GM23338 (cell line): Measurements from ENCODE around the gene CEP70. TPM values are rescaled to one million over a fixed set of nuclear protein-coding genes. Genes with fewer than 3 reads are reported as not detected.

Experiments
- ATAC-seq: fragments of 200-7000 bp; cut with Tn5 transposase; 3 replicates; pipeline ENCODE4 v1.9.1; 2020
- DNase-seq: peaks from one replicate; pipeline ENCODE4 v3.0.0-alpha.2; 2015; ENCODE audit warnings: low spot score
- H2AFZ ChIP-seq: fragments of 200-600 bp; sonication (generic); 2 replicates; pipeline ENCODE4 v1.8.0; 2016; ENCODE audit warnings: antibody characterized with exemption, mild to moderate bottlenecking, moderate library complexity
- H3F3A ChIP-seq: fragments of 200-600 bp; sonication (generic); replicated peaks from 2 replicates; pipeline ENCODE4 v1.8.0; 2017; ENCODE audit warnings: antibody characterized with exemption, mixed run types, low read depth
- H3K27ac ChIP-seq: fragments of 200-600 bp; sonication (generic); 2 replicates; pipeline ENCODE4 v1.6.1; 2016; ENCODE audit warnings: low read depth
- H3K27me3 ChIP-seq: fragments of 200-600 bp; sonication (generic); 2 replicates; pipeline ENCODE4 v1.8.0; 2016; ENCODE audit warnings: mild to moderate bottlenecking, mixed run types, moderate library complexity; ENCODE audit not compliant: insufficient read depth
- H3K36me3 ChIP-seq: fragments of 200-600 bp; sonication (generic); 2 replicates; pipeline ENCODE4 v1.8.0; 2016; ENCODE audit warnings: mild to moderate bottlenecking; ENCODE audit not compliant: insufficient read depth
- H3K4me1 ChIP-seq: fragments of 200-600 bp; sonication (generic); 2 replicates; pipeline ENCODE4 v1.8.0; 2016; ENCODE audit warnings: mild to moderate bottlenecking, moderate library complexity; ENCODE audit not compliant: insufficient read depth
- H3K4me2 ChIP-seq: fragments of 200-600 bp; sonication (generic); 2 replicates; pipeline ENCODE4 v1.7.1; 2017; ENCODE audit warnings: mixed run types
- H3K4me3 ChIP-seq: fragments of 200-600 bp; sonication (generic); 2 replicates; pipeline ENCODE4 v1.6.1; 2016; ENCODE audit warnings: mixed run types
- H3K79me2 ChIP-seq: fragments of 200-600 bp; sonication (generic); replicated peaks from 2 replicates; pipeline ENCODE4 v1.8.0; 2017; ENCODE audit warnings: mild to moderate bottlenecking; ENCODE audit not compliant: insufficient read depth
- H3K9me2 ChIP-seq: fragments of 200-600 bp; sonication (generic); 2 replicates; pipeline ENCODE4 v1.8.0; 2017; ENCODE audit not compliant: insufficient read depth
- H4K20me1 ChIP-seq: fragments of 200-600 bp; sonication (generic); replicated peaks from 2 replicates; pipeline ENCODE4 v1.8.0; 2017; ENCODE audit warnings: mild to moderate bottlenecking; ENCODE audit not compliant: insufficient read depth
- H3K27ac Mint-ChIP-seq: 2 replicates; pipeline ENCODE4 v1.8.0; 2020; ENCODE audit warnings: inconsistent platforms, mild to moderate bottlenecking, moderate library complexity, mixed read lengths
- H3K27me3 Mint-ChIP-seq: 3 replicates; pipeline ENCODE4 v1.8.0; 2022; ENCODE audit warnings: low read depth, mild to moderate bottlenecking, moderate library complexity, mixed read lengths, inconsistent platforms; ENCODE audit not compliant: insufficient read depth, poor library complexity
- H3K36me3 Mint-ChIP-seq: 3 replicates; pipeline ENCODE4 v1.8.0; 2021; ENCODE audit warnings: low read depth, mild to moderate bottlenecking, inconsistent platforms, moderate library complexity, mixed read lengths
- H3K4me1 Mint-ChIP-seq: 3 replicates; pipeline ENCODE4 v1.8.0; 2020; ENCODE audit warnings: mild to moderate bottlenecking, inconsistent platforms, mixed read lengths
- H3K4me3 Mint-ChIP-seq: 3 replicates; pipeline ENCODE4 v1.8.0; 2021; ENCODE audit warnings: moderate library complexity, mild to moderate bottlenecking, inconsistent platforms, mixed read lengths
- H3K9me3 Mint-ChIP-seq: 3 replicates; pipeline ENCODE4 v1.8.0; 2020; ENCODE audit warnings: moderate library complexity, mild to moderate bottlenecking, inconsistent platforms, mixed read lengths
- CREB1 ChIP-seq: fragments of 250-450 bp; sonication (Bioruptor Pico); IDR thresholded peaks from 2 replicates; pipeline ENCODE4 v1.5.0; 2020; ENCODE audit warnings: low read depth, mild to moderate bottlenecking, moderate library complexity
- EZH2 ChIP-seq: fragments of 200-600 bp; sonication (generic); IDR thresholded peaks from one replicate; pipeline ENCODE4 v1.8.0; 2017; ENCODE audit warnings: antibody characterized with exemption, mild to moderate bottlenecking, low read depth; ENCODE audit not compliant: unreplicated experiment
- EZH2phosphoT487 ChIP-seq: fragments of 200-600 bp; sonication (generic); IDR thresholded peaks from one replicate; pipeline ENCODE4 v1.8.1; 2018; ENCODE audit warnings: antibody characterized with exemption; ENCODE audit not compliant: unreplicated experiment
- NANOG ChIP-seq: IDR thresholded peaks from 2 replicates; pipeline ENCODE4 v1.6.1; 2016; ENCODE audit warnings: antibody characterized with exemption, borderline replicate concordance
- POLR2AphosphoS5 ChIP-seq: IDR thresholded peaks from 2 replicates; pipeline ENCODE4 v1.6.1; 2016; ENCODE audit warnings: antibody characterized with exemption, low read depth
- STAT1 ChIP-seq: IDR thresholded peaks from one replicate; pipeline ENCODE4 v1.6.1; 2016; ENCODE audit warnings: antibody characterized with exemption; ENCODE audit not compliant: unreplicated experiment
- ZNF114 ChIP-seq: fragments of 250-450 bp; sonication (Bioruptor Pico); IDR thresholded peaks from 2 replicates; pipeline ENCODE4 v1.5.0; 2020; ENCODE audit warnings: mild to moderate bottlenecking, moderate library complexity
- ZNF331 ChIP-seq: fragments of 250-450 bp; sonication (Bioruptor Pico); IDR thresholded peaks from 2 replicates; pipeline ENCODE4 v1.5.0; 2020; ENCODE audit warnings: low read depth, mild to moderate bottlenecking, moderate library complexity
- polyA plus RNA-seq: library from polyadenylated mRNA; unstranded; fragments of >200 nt; fragmentation: Nextera tagmentation; extraction: Ambion mirVana; gene quantifications from 2 replicates; pipeline ENCODE4 v1.2.1, GENCODE V29; 2016
- total RNA-seq: library from RNA; depleted of rRNA; stranded (reverse); fragments of >200 nt; shearing (Covaris generic); gene quantifications from 2 replicates; pipeline ENCODE4 v1.2.3, GENCODE V29; 2014
- TF ChIP-seq, protein P1 (sequence below): IDR thresholded peaks from 2 replicates; pipeline ENCODE4 v1.6.1; 2016; ENCODE audit warnings: antibody characterized with exemption
- TF ChIP-seq, protein P2 (sequence below): fragments of 250-450 bp; sonication (Bioruptor Pico); IDR thresholded peaks from 2 replicates; pipeline ENCODE4 v1.5.0; 2020; ENCODE audit warnings: mild to moderate bottlenecking, moderate library complexity
- TF ChIP-seq, protein P3 (sequence below), 2 experiments: fragments of 200-600 bp in 1 of 2; sonication (generic) in 1 of 2; conservative IDR thresholded peaks; 2 replicates each; pipeline versions ENCODE4 v1.5.1 to v1.6.1; 2016 to 2017; ENCODE audit warnings: antibody characterized with exemption in 2 of 2, low read depth in 2 of 2, mild to moderate bottlenecking in 2 of 2, moderate library complexity in 1 of 2

Gene CEP70
- total and polyA plus RNA-seq, 2 experiments from 2014 or later = 28.8 to 31.4 TPM

DNA sequence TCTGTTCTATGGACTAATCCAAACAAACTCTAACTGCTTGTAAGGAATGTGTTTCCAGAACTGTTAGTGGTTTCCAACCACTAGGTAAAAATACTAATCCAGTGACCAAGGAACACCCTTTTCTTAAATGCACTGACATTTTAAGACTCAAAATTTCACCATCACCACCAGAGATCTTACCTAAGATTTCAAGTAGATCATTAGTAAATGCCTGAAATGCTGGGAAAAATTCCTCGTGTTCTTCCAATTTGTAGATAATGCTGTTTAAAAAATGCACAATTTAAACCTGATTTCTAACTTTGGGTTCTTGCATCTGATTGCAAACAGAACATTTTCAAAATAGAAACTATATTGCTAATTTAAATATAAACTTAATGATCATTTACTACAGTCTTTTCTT, 96.2 kb downstream of the CEP70 start (continued):
- TF ChIP-seq, protein P1, sequence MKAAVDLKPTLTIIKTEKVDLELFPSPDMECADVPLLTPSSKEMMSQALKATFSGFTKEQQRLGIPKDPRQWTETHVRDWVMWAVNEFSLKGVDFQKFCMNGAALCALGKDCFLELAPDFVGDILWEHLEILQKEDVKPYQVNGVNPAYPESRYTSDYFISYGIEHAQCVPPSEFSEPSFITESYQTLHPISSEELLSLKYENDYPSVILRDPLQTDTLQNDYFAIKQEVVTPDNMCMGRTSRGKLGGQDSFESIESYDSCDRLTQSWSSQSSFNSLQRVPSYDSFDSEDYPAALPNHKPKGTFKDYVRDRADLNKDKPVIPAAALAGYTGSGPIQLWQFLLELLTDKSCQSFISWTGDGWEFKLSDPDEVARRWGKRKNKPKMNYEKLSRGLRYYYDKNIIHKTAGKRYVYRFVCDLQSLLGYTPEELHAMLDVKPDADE = no peak
- no peak for TF ChIP-seq NANOG
- no peak for TF ChIP-seq ZNF114 (CRISPR knock-in tag)
- TF ChIP-seq ZNF331 (CRISPR knock-in tag) = no peak
- TF ChIP-seq CREB1 (CRISPR knock-in tag) = no peak
- no peak for TF ChIP-seq EZH2phosphoT487
- no peak for TF ChIP-seq STAT1
- TF ChIP-seq, protein P2, sequence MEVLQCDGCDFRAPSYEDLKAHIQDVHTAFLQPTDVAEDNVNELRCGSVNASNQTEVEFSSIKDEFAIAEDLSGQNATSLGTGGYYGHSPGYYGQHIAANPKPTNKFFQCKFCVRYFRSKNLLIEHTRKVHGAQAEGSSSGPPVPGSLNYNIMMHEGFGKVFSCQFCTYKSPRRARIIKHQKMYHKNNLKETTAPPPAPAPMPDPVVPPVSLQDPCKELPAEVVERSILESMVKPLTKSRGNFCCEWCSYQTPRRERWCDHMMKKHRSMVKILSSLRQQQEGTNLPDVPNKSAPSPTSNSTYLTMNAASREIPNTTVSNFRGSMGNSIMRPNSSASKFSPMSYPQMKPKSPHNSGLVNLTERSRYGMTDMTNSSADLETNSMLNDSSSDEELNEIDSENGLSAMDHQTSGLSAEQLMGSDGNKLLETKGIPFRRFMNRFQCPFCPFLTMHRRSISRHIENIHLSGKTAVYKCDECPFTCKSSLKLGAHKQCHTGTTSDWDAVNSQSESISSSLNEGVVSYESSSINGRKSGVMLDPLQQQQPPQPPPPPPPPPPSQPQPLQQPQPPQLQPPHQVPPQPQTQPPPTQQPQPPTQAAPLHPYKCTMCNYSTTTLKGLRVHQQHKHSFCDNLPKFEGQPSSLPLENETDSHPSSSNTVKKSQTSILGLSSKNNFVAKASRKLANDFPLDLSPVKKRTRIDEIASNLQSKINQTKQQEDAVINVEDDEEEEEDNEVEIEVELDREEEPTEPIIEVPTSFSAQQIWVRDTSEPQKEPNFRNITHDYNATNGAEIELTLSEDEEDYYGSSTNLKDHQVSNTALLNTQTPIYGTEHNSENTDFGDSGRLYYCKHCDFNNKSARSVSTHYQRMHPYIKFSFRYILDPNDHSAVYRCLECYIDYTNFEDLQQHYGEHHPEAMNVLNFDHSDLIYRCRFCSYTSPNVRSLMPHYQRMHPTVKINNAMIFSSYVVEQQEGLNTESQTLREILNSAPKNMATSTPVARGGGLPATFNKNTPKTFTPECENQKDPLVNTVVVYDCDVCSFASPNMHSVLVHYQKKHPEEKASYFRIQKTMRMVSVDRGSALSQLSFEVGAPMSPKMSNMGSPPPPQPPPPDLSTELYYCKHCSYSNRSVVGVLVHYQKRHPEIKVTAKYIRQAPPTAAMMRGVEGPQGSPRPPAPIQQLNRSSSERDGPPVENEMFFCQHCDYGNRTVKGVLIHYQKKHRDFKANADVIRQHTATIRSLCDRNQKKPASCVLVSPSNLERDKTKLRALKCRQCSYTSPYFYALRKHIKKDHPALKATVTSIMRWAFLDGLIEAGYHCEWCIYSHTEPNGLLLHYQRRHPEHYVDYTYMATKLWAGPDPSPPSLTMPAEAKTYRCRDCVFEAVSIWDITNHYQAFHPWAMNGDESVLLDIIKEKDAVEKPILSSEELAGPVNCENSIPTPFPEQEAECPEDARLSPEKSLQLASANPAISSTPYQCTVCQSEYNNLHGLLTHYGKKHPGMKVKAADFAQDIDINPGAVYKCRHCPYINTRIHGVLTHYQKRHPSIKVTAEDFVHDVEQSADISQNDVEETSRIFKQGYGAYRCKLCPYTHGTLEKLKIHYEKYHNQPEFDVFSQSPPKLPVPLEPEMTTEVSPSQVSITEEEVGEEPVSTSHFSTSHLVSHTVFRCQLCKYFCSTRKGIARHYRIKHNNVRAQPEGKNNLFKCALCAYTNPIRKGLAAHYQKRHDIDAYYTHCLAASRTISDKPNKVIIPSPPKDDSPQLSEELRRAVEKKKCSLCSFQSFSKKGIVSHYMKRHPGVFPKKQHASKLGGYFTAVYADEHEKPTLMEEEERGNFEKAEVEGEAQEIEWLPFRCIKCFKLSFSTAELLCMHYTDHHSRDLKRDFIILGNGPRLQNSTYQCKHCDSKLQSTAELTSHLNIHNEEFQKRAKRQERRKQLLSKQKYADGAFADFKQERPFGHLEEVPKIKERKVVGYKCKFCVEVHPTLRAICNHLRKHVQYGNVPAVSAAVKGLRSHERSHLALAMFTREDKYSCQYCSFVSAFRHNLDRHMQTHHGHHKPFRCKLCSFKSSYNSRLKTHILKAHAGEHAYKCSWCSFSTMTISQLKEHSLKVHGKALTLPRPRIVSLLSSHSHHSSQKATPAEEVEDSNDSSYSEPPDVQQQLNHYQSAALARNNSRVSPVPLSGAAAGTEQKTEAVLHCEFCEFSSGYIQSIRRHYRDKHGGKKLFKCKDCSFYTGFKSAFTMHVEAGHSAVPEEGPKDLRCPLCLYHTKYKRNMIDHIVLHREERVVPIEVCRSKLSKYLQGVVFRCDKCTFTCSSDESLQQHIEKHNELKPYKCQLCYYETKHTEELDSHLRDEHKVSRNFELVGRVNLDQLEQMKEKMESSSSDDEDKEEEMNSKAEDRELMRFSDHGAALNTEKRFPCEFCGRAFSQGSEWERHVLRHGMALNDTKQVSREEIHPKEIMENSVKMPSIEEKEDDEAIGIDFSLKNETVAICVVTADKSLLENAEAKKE = no peak

DNA sequence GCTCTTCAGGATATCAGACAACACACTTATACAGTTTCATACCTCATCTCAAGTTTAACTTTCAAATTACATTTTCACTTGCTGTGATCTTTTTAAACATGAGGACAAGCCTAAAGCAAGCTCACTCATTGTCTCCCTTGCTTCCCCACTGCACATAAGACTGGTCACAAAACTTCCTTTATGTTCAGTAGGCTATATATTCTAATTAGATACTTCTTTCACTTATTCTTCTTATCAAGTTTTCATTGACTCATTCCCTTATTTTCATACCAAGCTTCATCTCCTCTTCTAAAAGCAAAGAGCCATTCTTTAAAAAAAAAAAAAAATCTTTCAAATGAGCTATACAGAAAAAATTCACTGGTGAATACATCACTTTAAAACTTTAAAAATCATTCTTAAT, 97.0 kb downstream of the CEP70 start:
- no peaks in the 10 kb centered on the region for H3K27me3 Mint-ChIP-seq
- H3K27ac Mint-ChIP-seq = no peak overlapping the region; the same call in 1 of the 2 replicates
- Histone ChIP-seq H3K4me3 (no peak overlapping the region), H3K27ac (no peak overlapping the region), H4K20me1 (no peaks in the 10 kb centered on the region), H2AFZ (no peak overlapping the region), H3K4me2 (no peak overlapping the region), H3K9me2 (no peaks in the 10 kb centered on the region), H3K4me1 (0 out of 2 replicates have a peak, but pooled peaks cover 7% of the 10 kb centered on the region), H3K79me2 (no peaks in the 10 kb centered on the region), H3K27me3 (no peaks in the 10 kb centered on the region), H3F3A (no peaks in the 10 kb centered on the region), H3K36me3 (no peaks in the 10 kb centered on the region)
- TF ChIP-seq EZH2phosphoT487 (no peak), EZH2 (no peak), POLR2AphosphoS5 (no peak), ZNF331 (CRISPR knock-in tag) (no peak), ZNF114 (CRISPR knock-in tag) (no peak)
- TF ChIP-seq, protein P3, sequence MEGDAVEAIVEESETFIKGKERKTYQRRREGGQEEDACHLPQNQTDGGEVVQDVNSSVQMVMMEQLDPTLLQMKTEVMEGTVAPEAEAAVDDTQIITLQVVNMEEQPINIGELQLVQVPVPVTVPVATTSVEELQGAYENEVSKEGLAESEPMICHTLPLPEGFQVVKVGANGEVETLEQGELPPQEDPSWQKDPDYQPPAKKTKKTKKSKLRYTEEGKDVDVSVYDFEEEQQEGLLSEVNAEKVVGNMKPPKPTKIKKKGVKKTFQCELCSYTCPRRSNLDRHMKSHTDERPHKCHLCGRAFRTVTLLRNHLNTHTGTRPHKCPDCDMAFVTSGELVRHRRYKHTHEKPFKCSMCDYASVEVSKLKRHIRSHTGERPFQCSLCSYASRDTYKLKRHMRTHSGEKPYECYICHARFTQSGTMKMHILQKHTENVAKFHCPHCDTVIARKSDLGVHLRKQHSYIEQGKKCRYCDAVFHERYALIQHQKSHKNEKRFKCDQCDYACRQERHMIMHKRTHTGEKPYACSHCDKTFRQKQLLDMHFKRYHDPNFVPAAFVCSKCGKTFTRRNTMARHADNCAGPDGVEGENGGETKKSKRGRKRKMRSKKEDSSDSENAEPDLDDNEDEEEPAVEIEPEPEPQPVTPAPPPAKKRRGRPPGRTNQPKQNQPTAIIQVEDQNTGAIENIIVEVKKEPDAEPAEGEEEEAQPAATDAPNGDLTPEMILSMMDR (conservative IDR thresholded peaks at IDR 0.05; ENCODE audit: low read depth in 2 of 2) = no peak
- DNase-seq = no peak
- no peaks in the 10 kb centered on the region for H3K9me3 Mint-ChIP-seq
- no peak for ATAC-seq
- H3K4me3 Mint-ChIP-seq = no peak overlapping the region
- peaks cover 11% of the 10 kb centered on the region for H3K4me1 Mint-ChIP-seq
- H3K36me3 Mint-ChIP-seq = peaks cover 9% of the 10 kb centered on the region; the same call in 2 of the 3 replicates
